Activated CD4-positive, alpha-beta T cell treated with anti-CD3 and anti-CD28 coated beads, Interleukin-2, amount 10 ng/mL, durations not matched to agents 7 days and 5 days (primary cell): ENCODE results near the gene CD6. TPM values are rescaled to one million over a fixed set of nuclear protein-coding genes. Genes with fewer than 3 reads are reported as not detected.
"Not testable (repeated sequence)": the region's sequence is repeated elsewhere in the genome, so short reads cannot be mapped to it uniquely, and the experiment has no call there.

Experiments used
- CTCF ChIA-PET: fragments of 350-600 bp; sonication (Branson Sonifier 250); formaldehyde crosslinking; loops from one replicate; lab custom pipeline; 2021; ENCODE audit warnings: antibody characterized with exemption; lab: Charles Lee
- POLR2A ChIA-PET: fragments of 350-600 bp; sonication (Branson Sonifier 250); formaldehyde crosslinking; loops from one replicate; lab custom pipeline; 2021; ENCODE audit warnings: antibody characterized with exemption; lab: Charles Lee
- DNase-seq: peaks from one replicate; pipeline ENCODE4 v3.0.0-alpha.2; 2020
- H3K27ac Mint-ChIP-seq: one replicate; pipeline ENCODE4 v1.8.0; 2021; ENCODE audit warnings: mild to moderate bottlenecking, moderate library complexity, mixed read lengths
- H3K27me3 Mint-ChIP-seq: one replicate; pipeline ENCODE4 v1.8.0; 2021; ENCODE audit warnings: mixed read lengths
- H3K36me3 Mint-ChIP-seq: one replicate; pipeline ENCODE4 v1.8.0; 2021; ENCODE audit warnings: low read depth, mixed read lengths
- H3K4me1 Mint-ChIP-seq: one replicate; pipeline ENCODE4 v1.8.0; 2021; ENCODE audit warnings: mixed read lengths
- H3K4me3 Mint-ChIP-seq: one replicate; pipeline ENCODE4 v1.8.0; 2021; ENCODE audit warnings: mild to moderate bottlenecking, moderate library complexity, mixed read lengths
- H3K9me3 Mint-ChIP-seq: one replicate; pipeline ENCODE4 v1.8.0; 2021; ENCODE audit warnings: mixed read lengths
- total RNA-seq, 2 experiments: library from RNA; stranded (reverse); gene quantifications; one replicate each; pipeline ENCODE4 v1.2.3, GENCODE V29; 2021

The CD6 gene
- total RNA-seq, 2 experiments from 2014 or later, result 368 to 402 TPM

DNA sequence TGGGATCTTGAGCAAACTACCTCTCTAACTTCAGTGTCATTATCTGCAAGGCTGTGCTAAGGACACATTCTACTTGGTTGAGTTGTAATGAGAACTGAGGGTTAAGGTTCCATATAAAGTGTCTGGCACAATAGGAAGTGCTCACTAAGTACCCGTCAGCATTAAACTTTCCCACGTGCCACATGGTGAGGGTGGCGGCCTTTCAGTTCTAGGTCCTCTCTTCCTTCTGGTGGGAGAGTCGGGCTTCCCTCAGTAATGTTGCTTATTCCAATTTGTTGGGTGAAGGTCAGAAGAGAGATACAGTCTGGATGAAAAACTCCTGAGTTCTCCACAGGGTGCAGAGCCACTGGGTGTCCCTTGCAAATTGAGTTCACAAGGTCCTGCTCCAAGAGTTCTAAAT lies 4.6 kb upstream of the CD6 start:
- Mint-ChIP-seq H3K27ac (no peak overlapping the region), H3K4me3 (no peak overlapping the region), H3K4me1 (peaks cover 18% of the 10 kb centered on the region), H3K27me3 (peaks cover 11% of the 10 kb centered on the region), H3K36me3 (peaks cover 6% of the 10 kb centered on the region), H3K9me3 (peaks cover 10% of the 10 kb centered on the region)
- ChIA-PET POLR2A (interaction anchor here (0.7 kb wide), 1 partner anchor 50 kb away, joined by 3 read pairs; no protein-coding TSS in a partner anchor), CTCF (interaction anchor here (0.7 to 1.6 kb wide), 3 partner anchors 25 to 168 kb away, joined by 3 read pairs; no protein-coding TSS in a partner anchor)
- DNase-seq, result no peak

DNA sequence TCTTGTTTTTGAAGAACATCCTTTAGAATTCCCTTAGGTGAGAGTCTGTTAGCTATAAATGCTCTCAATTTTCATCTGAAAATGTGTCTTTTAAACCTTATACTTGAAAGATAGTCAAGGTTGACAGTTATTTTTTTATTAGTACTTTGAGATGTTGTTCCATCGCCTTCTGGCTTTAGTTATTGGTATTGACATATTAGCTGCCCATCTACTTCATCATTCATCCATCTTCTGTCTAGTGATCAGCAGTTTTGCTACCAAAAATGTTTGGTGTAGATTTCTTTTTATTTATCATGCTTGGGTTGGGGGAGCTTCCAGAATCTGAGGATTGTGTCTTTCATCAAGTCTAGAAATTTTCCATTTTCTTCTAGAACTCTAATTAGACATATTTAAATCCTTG lies 3.3 kb upstream of the CD6 start:
- H3K9me3 Mint-ChIP-seq, result peaks cover 10% of the 10 kb centered on the region
- no peak for DNase-seq
- peaks cover 5% of the 10 kb centered on the region for H3K27me3 Mint-ChIP-seq
- H3K36me3 Mint-ChIP-seq, result peaks cover 19% of the 10 kb centered on the region
- peaks cover 18% of the 10 kb centered on the region for H3K4me1 Mint-ChIP-seq
- H3K4me3 Mint-ChIP-seq, result no peak overlapping the region
- ChIA-PET POLR2A (no interaction called here), CTCF (interaction anchor here (1.2 to 1.8 kb wide), 5 partner anchors 9 to 144 kb away, joined by 3 to 4 read pairs (median 4); no protein-coding TSS in a partner anchor)
- H3K27ac Mint-ChIP-seq, result no peak overlapping the region

GRCh38 chr11:60970369-60970774 lies 1.1 kb upstream of the CD6 start:
- peaks cover 24% of the 10 kb centered on the region for H3K4me1 Mint-ChIP-seq

GRCh38 chr11:60970890-60971289 lies 590 bp upstream of the CD6 start:
- Mint-ChIP-seq H3K36me3 (peaks cover 40% of the 10 kb centered on the region), H3K9me3 (peaks cover 10% of the 10 kb centered on the region), H3K27me3 (peaks cover 5% of the 10 kb centered on the region), H3K4me1 (peaks cover 25% of the 10 kb centered on the region), H3K4me3 (peak overlapping the region; percentile 79), H3K27ac (peak overlapping the region; percentile 83)
- ChIA-PET POLR2A (interaction anchor here (0.5 to 1.7 kb wide), 6 partner anchors 13 to 1058 kb away, joined by 3 to 7 read pairs (median 4); no protein-coding TSS in a partner anchor), CTCF (interaction anchor here (0.8 to 3.1 kb wide), 19 partner anchors 8 to 216 kb away, joined by 3 to 14 read pairs (median 4); partner anchors contain the start of gene TMEM109)
- DNase-seq, result no peak

More at GRCh38 chr11:60970369-60970774, 1.1 kb upstream of the CD6 start:
- Mint-ChIP-seq H3K4me3 (peak overlapping the region; percentile 46), H3K9me3 (peaks cover 10% of the 10 kb centered on the region), H3K27me3 (peaks cover 5% of the 10 kb centered on the region), H3K36me3 (peaks cover 38% of the 10 kb centered on the region), H3K27ac (peak overlapping the region; percentile 61)
- peak; percentile 85 for DNase-seq
- CTCF ChIA-PET, result interaction anchor here (0.6 to 3.1 kb wide), 22 partner anchors 9 to 217 kb away, joined by 3 to 14 read pairs (median 4); partner anchors contain the start of gene TMEM109
- POLR2A ChIA-PET, result interaction anchor here (0.5 to 1.7 kb wide), 4 partner anchors 17 to 1058 kb away, joined by 4 to 7 read pairs (median 6); no protein-coding TSS in a partner anchor

GRCh38 chr11:60972182-60973030 lies 926 bp downstream of the CD6 start:
- peak; percentile 59 for DNase-seq
- Mint-ChIP-seq H3K27ac (peak overlapping the region; percentile 83), H3K36me3 (peaks cover 53% of the 10 kb centered on the region), H3K27me3 (peaks cover 3% of the 10 kb centered on the region), H3K4me3 (peak overlapping the region; percentile 79), H3K9me3 (peaks cover 7% of the 10 kb centered on the region), H3K4me1 (peaks cover 41% of the 10 kb centered on the region)
- ChIA-PET POLR2A (interaction anchor here (0.6 to 0.9 kb wide), 2 partner anchors 93 to 103 kb away, joined by 3 to 4 read pairs; no protein-coding TSS in a partner anchor), CTCF (interaction anchor here (1.1 to 3.1 kb wide), 8 partner anchors 10 to 322 kb away, joined by 3 to 12 read pairs (median 4); partner anchors contain the start of gene VWCE)

DNA sequence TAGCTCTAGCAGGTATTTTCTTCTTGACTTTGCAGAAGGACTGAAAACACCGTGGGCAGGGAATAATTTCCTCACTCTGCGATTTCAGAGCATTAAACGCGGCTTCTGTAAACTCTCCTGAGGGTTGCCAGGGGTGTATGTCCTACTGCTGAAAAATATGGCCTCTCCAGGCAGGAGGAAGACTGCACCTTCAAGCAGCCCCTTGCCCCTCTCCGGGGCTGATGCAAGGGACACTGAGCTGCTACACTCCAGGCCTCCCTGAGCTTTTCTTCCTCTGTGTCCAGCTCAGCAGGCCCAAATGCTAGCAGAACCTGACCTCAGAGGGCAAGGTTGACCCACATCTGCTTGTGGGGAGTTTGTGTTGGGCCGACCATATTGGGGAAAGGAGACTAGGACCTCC lies 2.2 kb downstream of the CD6 start:
- peak overlapping the region; percentile 83 for H3K27ac Mint-ChIP-seq
- POLR2A ChIA-PET, result interaction anchor here (1.3 kb wide), 1 partner anchor 145 kb away, joined by 4 read pairs; no protein-coding TSS in a partner anchor
- CTCF ChIA-PET, result interaction anchor here (1.1 kb wide), 1 partner anchor 23 kb away, joined by 3 read pairs; no protein-coding TSS in a partner anchor
- H3K9me3 Mint-ChIP-seq, result no peaks in the 10 kb centered on the region
- H3K36me3 Mint-ChIP-seq, result peaks cover 60% of the 10 kb centered on the region
- H3K27me3 Mint-ChIP-seq, result no peaks in the 10 kb centered on the region
- DNase-seq, result no peak
- peaks cover 54% of the 10 kb centered on the region for H3K4me1 Mint-ChIP-seq
- peak overlapping the region; percentile 79 for H3K4me3 Mint-ChIP-seq

- POLR2A ChIA-PET, result interaction anchor here (1.3 kb wide), 1 partner anchor 144 kb away, joined by 4 read pairs; no protein-coding TSS in a partner anchor
- not testable (repeated sequence) for H3K27me3 Mint-ChIP-seq, DNase-seq
Observed at GRCh38 chr11:60974316-60974715, 2.8 kb downstream of the CD6 start.

GRCh38 chr11:60974726-60975125 lies 3.2 kb downstream of the CD6 start:
- Mint-ChIP-seq H3K27me3 (no peaks in the 10 kb centered on the region), H3K27ac (peak overlapping the region; percentile 83), H3K9me3 (no peaks in the 10 kb centered on the region), H3K4me1 (peaks cover 64% of the 10 kb centered on the region), H3K4me3 (peak overlapping the region; percentile 79), H3K36me3 (peaks cover 67% of the 10 kb centered on the region)
- ChIA-PET CTCF (interaction anchor here (1.1 to 1.2 kb wide), 3 partner anchors 17 to 35 kb away, joined by 3 read pairs; no protein-coding TSS in a partner anchor), POLR2A (interaction anchor here (1.3 kb wide), 1 partner anchor 144 kb away, joined by 4 read pairs; no protein-coding TSS in a partner anchor)
- no peak for DNase-seq

More at GRCh38 chr11:60974316-60974715, 2.8 kb downstream of the CD6 start:
- Mint-ChIP-seq H3K4me3 (peak overlapping the region; percentile 79), H3K27ac (peak overlapping the region; percentile 83), H3K36me3 (peaks cover 65% of the 10 kb centered on the region), H3K4me1 (peaks cover 60% of the 10 kb centered on the region)
- CTCF ChIA-PET, result interaction anchor here (1.1 to 1.2 kb wide), 3 partner anchors 18 to 36 kb away, joined by 3 read pairs; no protein-coding TSS in a partner anchor
- H3K9me3 Mint-ChIP-seq, result not testable (repeated sequence)

DNA sequence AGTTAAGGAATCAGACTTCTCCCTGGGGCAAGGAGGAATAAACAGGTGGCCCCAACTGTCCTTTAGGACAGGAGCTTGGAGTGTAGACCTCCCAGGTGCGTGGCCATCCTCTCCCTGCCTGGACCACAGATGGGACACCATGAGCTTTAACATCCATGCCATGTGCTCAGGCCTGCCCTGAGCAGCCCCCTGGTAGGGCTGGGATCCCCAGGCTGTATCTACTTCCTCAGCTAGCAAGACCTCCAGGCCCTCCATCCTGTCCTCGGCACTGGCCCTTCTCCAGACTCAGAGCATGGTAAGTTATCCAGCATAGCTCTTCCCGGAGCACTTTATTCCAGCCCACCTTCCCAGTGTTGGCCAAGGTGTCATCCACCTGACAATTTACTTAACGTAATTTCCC lies 5.7 kb downstream of the CD6 start:
- CTCF ChIA-PET, result interaction anchor here (0.5 to 1.8 kb wide), 10 partner anchors 9 to 151 kb away, joined by 3 to 5 read pairs (median 3); no protein-coding TSS in a partner anchor
- Mint-ChIP-seq H3K4me3 (peak overlapping the region; percentile 71), H3K27ac (peak overlapping the region; percentile 95), H3K4me1 (peaks cover 69% of the 10 kb centered on the region), H3K36me3 (peaks cover 86% of the 10 kb centered on the region), H3K27me3 (no peaks in the 10 kb centered on the region), H3K9me3 (no peaks in the 10 kb centered on the region)
- no peak for DNase-seq
- POLR2A ChIA-PET, result interaction anchor here (1.4 kb wide), 1 partner anchor 9 kb away, joined by 4 read pairs; no protein-coding TSS in a partner anchor

GRCh38 chr11:60977836-60978235 lies 6.4 kb downstream of the CD6 start:
- POLR2A ChIA-PET, result interaction anchor here (1.4 kb wide), 1 partner anchor 8 kb away, joined by 4 read pairs; no protein-coding TSS in a partner anchor
- peak overlapping the region; percentile 71 for H3K4me3 Mint-ChIP-seq
- H3K36me3 Mint-ChIP-seq, result peaks cover 84% of the 10 kb centered on the region
- no peaks in the 10 kb centered on the region for H3K27me3 Mint-ChIP-seq
- no peaks in the 10 kb centered on the region for H3K9me3 Mint-ChIP-seq
- DNase-seq, result no peak
- H3K4me1 Mint-ChIP-seq, result peaks cover 75% of the 10 kb centered on the region
- CTCF ChIA-PET, result interaction anchor here (0.6 to 2.7 kb wide), 7 partner anchors 8 to 152 kb away, joined by 3 to 14 read pairs (median 4); no protein-coding TSS in a partner anchor
- H3K27ac Mint-ChIP-seq, result peak overlapping the region; percentile 95

DNA sequence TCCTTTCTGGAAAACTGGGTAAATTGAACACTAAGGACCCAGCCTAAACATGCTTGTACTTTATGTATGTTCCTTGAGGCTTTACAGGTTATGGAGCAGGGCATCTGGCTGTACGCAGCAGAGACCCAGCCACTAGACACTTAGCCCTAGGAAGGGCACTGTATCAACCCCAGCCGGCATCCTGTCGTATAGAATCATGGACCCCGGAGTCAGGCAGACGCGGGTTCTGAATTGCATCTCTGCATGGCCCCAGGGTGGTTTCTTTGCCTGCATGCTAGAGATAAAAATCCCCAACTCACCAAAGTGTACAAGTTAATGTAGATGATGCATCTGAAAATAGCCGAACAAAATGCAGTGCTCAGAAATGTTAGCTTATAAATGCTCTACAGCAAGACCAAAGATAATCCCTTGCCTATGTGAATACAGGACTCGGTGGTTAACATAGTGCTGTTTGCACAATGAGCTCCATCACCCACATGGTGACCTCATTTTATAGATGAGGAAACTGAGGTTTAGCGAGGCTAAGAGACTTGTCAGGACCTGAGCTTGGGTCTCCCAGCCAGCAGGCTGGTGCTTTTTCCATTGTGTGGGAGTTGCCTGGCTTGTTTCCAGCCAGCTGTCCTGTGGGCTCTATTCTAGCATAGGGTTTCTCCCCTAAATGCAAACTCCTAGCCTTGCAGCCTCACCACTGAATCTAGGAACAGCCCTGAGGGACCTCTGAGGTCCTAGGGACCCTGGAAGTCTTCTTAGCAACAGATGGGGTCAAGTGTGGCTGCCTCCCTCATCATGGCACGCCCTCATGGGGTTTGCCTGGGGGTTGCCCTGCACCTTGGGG lies 7.3 kb downstream of the CD6 start:
- ChIA-PET CTCF (interaction anchor here (0.7 to 2.7 kb wide), 10 partner anchors 9 to 209 kb away, joined by 3 to 14 read pairs (median 4); no protein-coding TSS in a partner anchor), POLR2A (interaction anchor here (0.6 to 1.4 kb wide), 2 partner anchors 12 to 63 kb away, joined by 3 to 5 read pairs; no protein-coding TSS in a partner anchor)
- H3K9me3 Mint-ChIP-seq, result no peaks in the 10 kb centered on the region
- peak overlapping the region; percentile 71 for H3K4me3 Mint-ChIP-seq
- peak overlapping the region; percentile 95 for H3K27ac Mint-ChIP-seq
- DNase-seq, result peak; percentile 50
- peaks cover 84% of the 10 kb centered on the region for H3K4me1 Mint-ChIP-seq
- H3K27me3 Mint-ChIP-seq, result no peaks in the 10 kb centered on the region
- peaks cover 84% of the 10 kb centered on the region for H3K36me3 Mint-ChIP-seq
